ENCODE results near the gene TNFRSF4. TPM values are rescaled to one million over a fixed set of nuclear protein-coding genes. Genes with fewer than 3 reads are reported as not detected.

TNFRSF4 gene
- total and polyA plus RNA-seq, 10 of the 15 experiments (the other 5 are each of a cell fraction or from before 2014, with no cell fraction given) = 0.05 to 7.3 (median 2.5) TPM; not detected in 1

DNA sequence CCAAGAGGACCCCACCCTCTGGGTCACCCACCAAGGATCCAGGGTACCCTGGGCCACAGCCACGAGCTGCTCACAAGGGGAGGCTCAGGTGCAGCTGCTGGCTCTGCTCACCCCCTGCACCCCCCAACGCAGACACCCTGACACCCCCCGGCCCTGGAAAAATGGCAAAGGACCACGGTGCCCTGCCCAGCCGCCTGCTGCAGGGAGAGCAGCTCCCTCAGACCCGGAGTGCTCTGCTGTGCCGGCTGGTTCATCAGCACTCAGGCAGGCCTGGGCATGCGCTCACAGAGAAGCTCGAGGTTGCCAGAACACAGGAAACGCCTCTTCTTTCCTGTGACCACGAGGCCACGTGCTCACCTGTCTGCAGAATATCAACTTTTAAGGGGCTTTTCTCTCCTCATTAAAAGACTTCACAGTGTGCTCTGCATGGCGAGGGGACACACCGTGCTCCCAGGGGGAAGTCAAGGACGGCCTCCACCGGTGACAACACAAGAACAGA lies 36.9 kb upstream of the TNFRSF4 start (continued):
- peak; percentile 95 to 96 for TF ChIP-seq BHLHE40 (IDR thresholded peaks at IDR 0.05; ENCODE audit: borderline replicate concordance in 1 of 2, low read depth in 2 of 2, low read length in 1 of 2)
- TF ChIP-seq GABPA (IDR thresholded peaks at IDR 0.05; ENCODE audit: low read depth) = no peak
- peak; percentile 62 for TF ChIP-seq SP1 (IDR thresholded peaks at IDR 0.05; ENCODE audit: low read depth, low read length)
- TF ChIP-seq, protein P1, sequence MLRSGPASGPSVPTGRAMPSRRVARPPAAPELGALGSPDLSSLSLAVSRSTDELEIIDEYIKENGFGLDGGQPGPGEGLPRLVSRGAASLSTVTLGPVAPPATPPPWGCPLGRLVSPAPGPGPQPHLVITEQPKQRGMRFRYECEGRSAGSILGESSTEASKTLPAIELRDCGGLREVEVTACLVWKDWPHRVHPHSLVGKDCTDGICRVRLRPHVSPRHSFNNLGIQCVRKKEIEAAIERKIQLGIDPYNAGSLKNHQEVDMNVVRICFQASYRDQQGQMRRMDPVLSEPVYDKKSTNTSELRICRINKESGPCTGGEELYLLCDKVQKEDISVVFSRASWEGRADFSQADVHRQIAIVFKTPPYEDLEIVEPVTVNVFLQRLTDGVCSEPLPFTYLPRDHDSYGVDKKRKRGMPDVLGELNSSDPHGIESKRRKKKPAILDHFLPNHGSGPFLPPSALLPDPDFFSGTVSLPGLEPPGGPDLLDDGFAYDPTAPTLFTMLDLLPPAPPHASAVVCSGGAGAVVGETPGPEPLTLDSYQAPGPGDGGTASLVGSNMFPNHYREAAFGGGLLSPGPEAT (IDR thresholded peaks at IDR 0.05; ENCODE audit: low read depth) = peak; percentile 76
- TF ChIP-seq CHD1 (IDR thresholded peaks at IDR 0.05; ENCODE audit: low read depth, low read length) = no peak
- no peak for TF ChIP-seq CHD2 (IDR thresholded peaks at IDR 0.05; ENCODE audit: borderline replicate concordance, low read depth, low read length)
- TF ChIP-seq SPI1 (IDR thresholded peaks at IDR 0.05; ENCODE audit: borderline replicate concordance, insufficient read depth, low read depth, low read length) = no peak
- TF ChIP-seq CBFB (IDR thresholded peaks at IDR 0.05; ENCODE audit: low read depth) = peak; percentile 49; the same call in 1 of the 2 replicates
- TF ChIP-seq, protein P2, sequence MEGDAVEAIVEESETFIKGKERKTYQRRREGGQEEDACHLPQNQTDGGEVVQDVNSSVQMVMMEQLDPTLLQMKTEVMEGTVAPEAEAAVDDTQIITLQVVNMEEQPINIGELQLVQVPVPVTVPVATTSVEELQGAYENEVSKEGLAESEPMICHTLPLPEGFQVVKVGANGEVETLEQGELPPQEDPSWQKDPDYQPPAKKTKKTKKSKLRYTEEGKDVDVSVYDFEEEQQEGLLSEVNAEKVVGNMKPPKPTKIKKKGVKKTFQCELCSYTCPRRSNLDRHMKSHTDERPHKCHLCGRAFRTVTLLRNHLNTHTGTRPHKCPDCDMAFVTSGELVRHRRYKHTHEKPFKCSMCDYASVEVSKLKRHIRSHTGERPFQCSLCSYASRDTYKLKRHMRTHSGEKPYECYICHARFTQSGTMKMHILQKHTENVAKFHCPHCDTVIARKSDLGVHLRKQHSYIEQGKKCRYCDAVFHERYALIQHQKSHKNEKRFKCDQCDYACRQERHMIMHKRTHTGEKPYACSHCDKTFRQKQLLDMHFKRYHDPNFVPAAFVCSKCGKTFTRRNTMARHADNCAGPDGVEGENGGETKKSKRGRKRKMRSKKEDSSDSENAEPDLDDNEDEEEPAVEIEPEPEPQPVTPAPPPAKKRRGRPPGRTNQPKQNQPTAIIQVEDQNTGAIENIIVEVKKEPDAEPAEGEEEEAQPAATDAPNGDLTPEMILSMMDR (IDR thresholded peaks at IDR 0.05 in 2 of 3, conservative IDR thresholded peaks at IDR 0.05 in 1 of 3; ENCODE audit: control insufficient read depth in 2 of 3, extremely low read depth in 1 of 3, insufficient read depth in 1 of 3, low read depth in 3 of 3, low read length in 3 of 3) = 0 out of 6 replicates have a peak, but pooled peaks of 1 of the 3 experiments have one; percentile 5
- TF ChIP-seq MTA2 (IDR thresholded peaks at IDR 0.05; ENCODE audit: low read depth) = peak; percentile 84
- TF ChIP-seq HDAC2 (IDR thresholded peaks at IDR 0.05) = no peak
- TF ChIP-seq RFX5 (IDR thresholded peaks at IDR 0.05; ENCODE audit: low read depth, low read length) = no peak
- no peak for TF ChIP-seq ZBED1 (IDR thresholded peaks at IDR 0.05; ENCODE audit: borderline replicate concordance)
- TF ChIP-seq CBX5 (IDR thresholded peaks at IDR 0.05; ENCODE audit: low read depth) = no peak
- TF ChIP-seq BACH1 (IDR thresholded peaks at IDR 0.05; ENCODE audit: borderline replicate concordance) = no peak; the same call in 1 of the 2 replicates
- no peak for TF ChIP-seq BMI1 (IDR thresholded peaks at IDR 0.05; ENCODE audit: borderline replicate concordance)
- TF ChIP-seq, protein P3, sequence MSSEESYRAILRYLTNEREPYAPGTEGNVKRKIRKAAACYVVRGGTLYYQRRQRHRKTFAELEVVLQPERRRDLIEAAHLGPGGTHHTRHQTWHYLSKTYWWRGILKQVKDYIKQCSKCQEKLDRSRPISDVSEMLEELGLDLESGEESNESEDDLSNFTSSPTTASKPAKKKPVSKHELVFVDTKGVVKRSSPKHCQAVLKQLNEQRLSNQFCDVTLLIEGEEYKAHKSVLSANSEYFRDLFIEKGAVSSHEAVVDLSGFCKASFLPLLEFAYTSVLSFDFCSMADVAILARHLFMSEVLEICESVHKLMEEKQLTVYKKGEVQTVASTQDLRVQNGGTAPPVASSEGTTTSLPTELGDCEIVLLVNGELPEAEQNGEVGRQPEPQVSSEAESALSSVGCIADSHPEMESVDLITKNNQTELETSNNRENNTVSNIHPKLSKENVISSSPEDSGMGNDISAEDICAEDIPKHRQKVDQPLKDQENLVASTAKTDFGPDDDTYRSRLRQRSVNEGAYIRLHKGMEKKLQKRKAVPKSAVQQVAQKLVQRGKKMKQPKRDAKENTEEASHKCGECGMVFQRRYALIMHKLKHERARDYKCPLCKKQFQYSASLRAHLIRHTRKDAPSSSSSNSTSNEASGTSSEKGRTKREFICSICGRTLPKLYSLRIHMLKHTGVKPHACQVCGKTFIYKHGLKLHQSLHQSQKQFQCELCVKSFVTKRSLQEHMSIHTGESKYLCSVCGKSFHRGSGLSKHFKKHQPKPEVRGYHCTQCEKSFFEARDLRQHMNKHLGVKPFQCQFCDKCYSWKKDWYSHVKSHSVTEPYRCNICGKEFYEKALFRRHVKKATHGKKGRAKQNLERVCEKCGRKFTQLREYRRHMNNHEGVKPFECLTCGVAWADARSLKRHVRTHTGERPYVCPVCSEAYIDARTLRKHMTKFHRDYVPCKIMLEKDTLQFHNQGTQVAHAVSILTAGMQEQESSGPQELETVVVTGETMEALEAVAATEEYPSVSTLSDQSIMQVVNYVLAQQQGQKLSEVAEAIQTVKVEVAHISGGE (CRISPR knock-in tag; IDR thresholded peaks at IDR 0.05) = no peak
- TF ChIP-seq NR2C2 (IDR thresholded peaks at IDR 0.05; ENCODE audit: borderline replicate concordance, control insufficient read depth, insufficient read length, low read depth) = no peak
- TF ChIP-seq, protein P4, sequence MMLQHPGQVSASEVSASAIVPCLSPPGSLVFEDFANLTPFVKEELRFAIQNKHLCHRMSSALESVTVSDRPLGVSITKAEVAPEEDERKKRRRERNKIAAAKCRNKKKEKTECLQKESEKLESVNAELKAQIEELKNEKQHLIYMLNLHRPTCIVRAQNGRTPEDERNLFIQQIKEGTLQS (IDR thresholded peaks at IDR 0.05; ENCODE audit: borderline replicate concordance, extremely low read depth, low read depth, low read length) = peak; percentile 49; the same call in 1 of the 2 replicates
- no peak for TF ChIP-seq NKRF (conservative IDR thresholded peaks at IDR 0.05)
- no peak for TF ChIP-seq GATAD2B (conservative IDR thresholded peaks at IDR 0.05; ENCODE audit: low read depth)
- TF ChIP-seq TBL1XR1 (IDR thresholded peaks at IDR 0.05; ENCODE audit: low read depth, low read length) = no peak; the same call in 1 of the 2 replicates
